Peyer's patch (tissue), 4 donors: ENCODE data around the gene USP47. TPM values are rescaled to one million over a fixed set of nuclear protein-coding genes. Genes with fewer than 3 reads are reported as not detected.

Experiments
- total RNA-seq, 4 donors: library from RNA; depleted of rRNA; stranded (reverse); fragments of >200 nt; gene quantifications; one replicate each; pipeline ENCODE4 v1.1.0, GENCODE V29; 2016

Gene USP47
- total RNA-seq, 4 donors from 2014 or later: 62.5 to 170 (median 66.4) TPM

Other genes starting within 250 kb of the USP47 start
- 10 to 100 TPM in 2 of 4 donors, 1 to 10 TPM in 2; 3.5 to 31.4 (median 11.1) TPM for gene GALNT18, start 220.0 kb upstream of the USP47 start, total RNA-seq
- 10 to 100 TPM; 19.8 to 52.0 (median 26.7) TPM for gene DKK3, start 166.7 kb downstream of the USP47 start, total RNA-seq